HG02678 (cell line): ENCODE data around the gene CACNA1I.

Experiments used
- ATAC-seq: cut with Tn5 transposase; IDR thresholded peaks from one replicate; pipeline ENCODE4 v1.9.1; 2021; ENCODE audit warnings: mild to moderate bottlenecking, moderate library complexity; ENCODE audit not compliant: unreplicated experiment

CACNA1I gene

DNA sequence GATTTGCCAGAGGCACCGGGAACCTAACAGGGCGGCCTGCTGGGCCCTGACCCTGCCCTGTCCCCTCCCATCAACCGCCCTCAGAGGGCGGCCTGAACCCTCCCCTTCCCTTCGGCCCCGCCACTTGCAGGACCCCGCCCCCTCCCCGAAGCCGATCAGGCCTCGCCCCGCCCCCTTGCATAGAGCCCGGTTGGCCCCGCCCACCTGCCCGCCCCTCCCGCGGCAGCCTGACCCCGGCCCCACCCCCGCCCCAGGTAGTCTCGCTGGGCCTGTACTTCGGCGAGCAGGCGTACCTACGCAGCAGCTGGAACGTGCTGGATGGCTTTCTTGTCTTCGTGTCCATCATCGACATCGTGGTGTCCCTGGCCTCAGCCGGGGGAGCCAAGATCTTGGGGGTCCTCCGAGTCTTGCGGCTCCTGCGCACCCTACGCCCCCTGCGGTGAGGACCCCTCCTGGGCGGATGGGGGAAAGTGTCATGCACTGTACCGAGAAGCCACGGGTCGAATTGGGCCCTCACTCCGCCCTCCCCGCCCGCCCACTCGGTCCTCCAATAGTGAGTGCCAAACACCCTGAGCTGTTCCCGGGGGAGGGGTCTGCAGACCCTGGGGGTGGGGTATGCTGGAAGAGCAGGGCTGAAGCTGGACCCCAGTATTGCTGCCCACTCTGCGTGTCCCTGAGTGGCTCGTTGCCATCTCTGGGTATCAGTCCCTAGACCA lies 94.1 kb downstream of the CACNA1I start:
- no peak for ATAC-seq

DNA sequence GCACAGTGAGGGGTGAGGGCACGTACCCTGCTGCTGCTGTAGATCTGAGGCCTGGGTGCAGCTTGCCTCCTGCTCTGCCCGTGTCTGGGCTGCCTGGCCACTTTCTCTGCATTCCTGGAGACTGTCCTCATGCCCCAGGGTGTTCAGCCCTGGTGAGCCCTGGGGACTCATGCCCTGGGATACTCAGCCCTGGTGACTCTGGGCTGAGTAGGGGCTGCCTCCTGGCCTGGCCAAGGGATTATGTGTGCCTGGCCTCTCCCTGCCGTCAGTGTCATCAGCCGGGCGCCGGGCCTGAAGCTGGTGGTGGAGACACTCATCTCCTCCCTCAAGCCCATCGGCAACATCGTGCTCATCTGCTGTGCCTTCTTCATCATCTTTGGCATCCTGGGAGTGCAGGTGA lies 94.7 kb downstream of the CACNA1I start:
- no peak for ATAC-seq

DNA sequence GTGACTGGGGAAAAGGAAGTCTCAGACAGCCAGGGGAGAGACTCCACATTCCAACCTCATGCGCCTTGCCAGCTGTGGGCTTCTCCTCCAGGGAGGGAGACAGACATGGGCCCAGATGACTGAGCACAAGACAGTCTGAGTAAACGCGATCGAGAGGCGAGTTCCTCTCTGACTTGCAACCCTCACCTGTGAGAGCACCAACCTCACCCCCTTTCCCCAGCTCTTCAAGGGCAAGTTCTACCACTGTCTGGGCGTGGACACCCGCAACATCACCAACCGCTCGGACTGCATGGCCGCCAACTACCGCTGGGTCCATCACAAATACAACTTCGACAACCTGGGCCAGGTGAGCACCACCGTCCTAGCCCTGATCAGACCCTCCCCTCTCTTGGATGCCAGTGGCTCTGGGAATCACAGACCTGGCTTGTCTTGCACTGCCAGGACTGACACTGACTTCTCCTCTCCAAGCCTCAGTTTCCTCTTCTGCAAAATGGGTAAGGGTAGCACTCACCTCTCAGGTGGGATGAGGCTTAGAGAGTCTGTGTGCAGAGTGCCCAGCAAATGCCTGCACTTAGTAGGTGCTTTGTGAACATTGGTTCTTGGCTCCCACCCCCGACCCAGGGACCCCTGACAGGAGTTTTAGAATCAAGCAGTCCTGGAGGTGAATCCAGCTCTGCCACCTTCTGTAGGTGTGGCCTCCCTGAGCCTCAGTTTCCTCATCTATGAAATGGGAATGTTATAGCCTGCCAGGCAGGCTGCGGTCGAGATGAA lies 95.3 kb downstream of the CACNA1I start:
- ATAC-seq, result no peak

DNA sequence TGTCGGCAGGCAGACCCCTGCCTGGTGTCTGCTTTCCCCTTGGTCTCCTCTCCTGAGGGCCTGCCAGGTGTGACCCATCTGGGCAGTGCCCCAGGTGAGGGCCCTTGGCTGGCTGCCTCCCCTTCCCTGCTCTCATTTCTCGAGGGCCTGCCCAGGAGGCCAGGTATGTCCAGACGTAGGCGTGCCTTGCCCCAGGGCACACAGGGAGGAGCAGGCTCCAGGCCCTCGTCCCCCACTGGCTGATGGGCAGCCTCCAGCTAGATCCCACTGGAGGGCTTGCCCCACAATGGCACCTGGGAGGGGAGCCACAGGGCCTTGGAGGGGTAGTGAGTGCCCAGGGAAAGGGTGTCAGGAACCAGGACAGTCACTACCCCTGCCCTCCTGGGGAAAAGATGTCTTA lies 95.9 kb downstream of the CACNA1I start:
- no peak for ATAC-seq

DNA sequence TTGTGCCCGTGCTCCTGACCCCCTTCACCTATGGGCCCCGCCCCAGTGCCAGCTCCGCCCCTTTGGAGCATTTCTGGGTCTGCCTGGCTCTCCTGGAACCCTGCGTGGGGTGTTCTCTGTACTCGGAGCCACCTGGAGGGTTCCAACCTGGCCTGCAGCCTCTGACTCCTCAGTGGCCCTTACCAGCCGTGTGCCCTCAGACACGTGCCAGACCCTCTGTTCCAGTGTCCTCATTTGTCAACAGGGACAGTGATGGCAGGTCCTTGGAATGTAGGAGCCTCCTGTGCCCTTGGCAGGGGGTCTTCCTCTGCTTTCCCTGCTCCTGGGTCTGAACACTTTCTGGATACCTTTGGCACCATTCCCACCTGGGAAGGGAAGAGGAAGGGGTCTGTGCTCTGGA lies 96.4 kb downstream of the CACNA1I start:
- ATAC-seq, result no peak

DNA sequence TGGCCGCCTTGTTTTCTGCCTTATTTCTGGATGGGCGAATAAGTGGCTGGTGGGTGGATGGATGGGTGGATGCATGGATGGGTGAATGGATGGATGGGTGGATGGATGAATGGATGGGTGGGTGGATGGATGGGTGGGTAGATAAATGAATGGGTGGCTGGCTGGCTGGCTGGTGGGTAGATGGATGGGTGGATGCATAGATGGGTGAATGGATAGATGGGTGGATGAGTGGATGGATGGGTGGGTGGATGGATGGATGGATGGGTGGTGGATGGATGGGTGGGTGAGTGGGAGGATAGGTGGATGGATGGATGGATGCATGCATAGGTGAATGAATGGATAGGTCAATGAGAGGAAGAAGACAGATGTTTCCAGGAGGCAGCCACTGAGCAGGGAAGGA lies 98.9 kb downstream of the CACNA1I start:
- no peak for ATAC-seq

DNA sequence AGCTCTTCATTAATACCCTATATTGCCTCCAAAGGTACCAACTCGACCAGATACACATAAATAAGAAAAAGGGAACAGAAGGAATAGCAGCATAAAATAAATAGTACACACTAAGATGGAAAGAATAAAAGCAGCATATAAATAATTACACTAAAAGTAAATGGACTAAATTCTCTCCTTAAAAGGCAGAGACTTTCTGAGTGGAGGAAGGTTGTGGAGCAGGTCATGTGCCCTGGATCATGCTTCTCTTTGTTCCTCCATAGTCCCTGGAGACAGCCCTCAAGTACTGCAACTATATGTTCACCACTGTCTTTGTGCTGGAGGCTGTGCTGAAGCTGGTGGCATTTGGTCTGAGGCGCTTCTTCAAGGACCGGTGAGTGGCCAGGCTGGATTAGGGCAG lies 101.4 kb downstream of the CACNA1I start:
- ATAC-seq, result no peak

DNA sequence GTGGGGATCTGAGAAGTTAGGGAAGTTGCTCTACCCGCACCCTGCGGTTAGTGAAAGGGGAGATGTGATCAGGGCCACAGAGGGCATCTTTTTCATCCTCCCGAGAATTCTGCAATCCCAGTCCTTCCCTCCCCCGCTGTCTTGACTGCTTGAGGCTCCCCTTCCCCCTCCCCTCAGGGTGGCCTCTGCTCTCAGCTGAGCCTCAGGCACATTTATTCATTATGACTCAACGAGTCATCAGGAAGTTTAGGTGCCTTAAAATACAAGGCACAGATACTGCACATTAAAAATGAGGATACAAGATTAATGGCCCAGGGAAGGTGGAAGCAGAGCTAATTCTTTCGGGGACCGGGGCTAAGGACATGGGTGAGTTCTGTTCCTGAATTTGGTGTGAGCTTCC lies 104.0 kb downstream of the CACNA1I start:
- no peak for ATAC-seq

DNA sequence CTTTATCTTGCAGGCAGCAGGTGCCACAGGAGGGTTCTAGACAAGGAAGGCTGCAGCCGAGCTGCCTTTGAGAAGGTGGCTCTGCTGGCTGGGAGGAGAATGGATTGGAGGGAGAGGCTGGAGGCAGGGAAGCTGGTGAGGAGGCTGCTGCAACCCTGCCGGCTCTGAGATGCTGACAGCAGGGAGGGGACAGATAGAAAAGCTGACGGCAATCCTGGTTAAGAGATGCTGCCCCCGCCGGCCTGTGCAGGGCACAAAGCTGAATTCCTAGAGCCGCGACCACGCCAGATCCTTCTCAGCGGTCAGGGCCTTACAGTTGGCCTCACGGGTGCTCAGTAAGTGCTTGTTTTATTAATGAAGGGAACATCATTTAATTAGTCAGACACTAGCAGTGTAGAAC lies 105.4 kb downstream of the CACNA1I start:
- ATAC-seq, result no peak

DNA sequence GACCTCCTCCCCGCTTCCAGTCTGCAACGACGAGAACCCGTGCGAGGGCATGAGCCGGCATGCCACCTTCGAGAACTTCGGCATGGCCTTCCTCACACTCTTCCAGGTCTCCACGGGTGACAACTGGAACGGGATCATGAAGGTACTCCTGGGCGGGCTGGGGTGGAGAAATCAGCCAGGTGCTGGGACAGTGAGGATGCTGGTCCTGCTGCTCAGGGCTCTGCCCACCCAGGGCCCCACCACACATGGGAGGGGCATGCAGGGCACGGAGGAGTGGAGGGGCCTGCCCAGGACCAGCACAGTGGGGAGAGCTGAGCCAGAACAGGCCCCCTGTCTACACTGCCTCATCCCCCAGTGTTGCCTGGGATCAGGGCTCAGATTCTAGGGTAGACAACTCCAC lies 107.4 kb downstream of the CACNA1I start:
- ATAC-seq, result no peak

DNA sequence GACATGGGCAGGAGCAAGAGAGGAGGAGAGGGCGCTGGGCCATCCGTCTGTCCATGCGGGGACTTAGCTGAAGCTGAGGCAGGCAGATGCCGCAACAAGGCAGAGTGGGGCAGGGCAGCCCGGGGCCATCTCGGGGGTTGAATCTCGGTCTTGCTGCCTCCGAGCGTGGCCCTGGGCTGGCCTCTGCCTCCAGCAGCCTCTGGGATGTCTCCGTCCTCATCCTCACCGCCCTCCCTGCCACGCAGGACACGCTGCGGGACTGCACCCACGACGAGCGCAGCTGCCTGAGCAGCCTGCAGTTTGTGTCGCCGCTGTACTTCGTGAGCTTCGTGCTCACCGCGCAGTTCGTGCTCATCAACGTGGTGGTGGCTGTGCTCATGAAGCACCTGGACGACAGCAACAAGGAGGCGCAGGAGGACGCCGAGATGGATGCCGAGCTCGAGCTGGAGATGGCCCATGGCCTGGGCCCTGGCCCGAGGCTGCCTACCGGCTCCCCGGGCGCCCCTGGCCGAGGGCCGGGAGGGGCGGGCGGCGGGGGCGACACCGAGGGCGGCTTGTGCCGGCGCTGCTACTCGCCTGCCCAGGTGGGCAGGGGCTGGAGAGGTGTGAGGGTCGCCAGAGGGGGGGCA lies 108.4 kb downstream of the CACNA1I start:
- ATAC-seq, result no peak

DNA sequence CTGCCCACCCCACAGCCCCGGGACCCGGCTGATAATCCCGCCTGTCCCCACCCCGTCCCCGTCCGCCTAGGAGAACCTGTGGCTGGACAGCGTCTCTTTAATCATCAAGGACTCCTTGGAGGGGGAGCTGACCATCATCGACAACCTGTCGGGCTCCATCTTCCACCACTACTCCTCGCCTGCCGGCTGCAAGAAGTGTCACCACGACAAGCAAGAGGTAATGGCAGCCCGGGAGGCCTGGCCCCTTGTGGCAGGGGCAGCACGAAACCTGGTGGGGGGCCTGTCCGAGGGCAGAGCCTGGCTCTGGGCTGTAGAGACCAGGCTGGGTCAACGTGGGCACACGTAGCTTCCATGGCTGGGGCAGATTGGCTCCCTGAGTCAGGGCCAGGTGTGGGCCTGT lies 109.1 kb downstream of the CACNA1I start:
- no peak for ATAC-seq

DNA sequence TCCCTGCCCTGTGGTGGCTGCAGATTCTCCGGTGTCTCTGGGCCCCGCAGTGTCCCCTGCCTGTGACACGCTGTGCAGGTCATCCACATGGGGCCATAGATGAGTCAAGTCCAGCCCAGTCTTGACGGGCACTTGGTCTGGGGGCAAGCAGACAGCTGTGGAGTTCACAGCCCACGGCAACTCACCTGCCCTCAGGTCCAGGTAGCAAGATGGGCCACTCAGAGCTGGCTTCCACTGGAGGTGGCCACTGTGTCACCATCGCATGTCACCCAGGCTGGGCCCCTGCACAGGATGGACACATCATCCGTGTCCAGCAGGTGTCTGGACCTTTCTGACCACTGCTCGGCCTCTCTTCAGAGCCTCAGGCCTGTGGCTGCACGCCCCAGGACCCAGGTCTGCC lies 109.9 kb downstream of the CACNA1I start:
- ATAC-seq, result no peak

DNA sequence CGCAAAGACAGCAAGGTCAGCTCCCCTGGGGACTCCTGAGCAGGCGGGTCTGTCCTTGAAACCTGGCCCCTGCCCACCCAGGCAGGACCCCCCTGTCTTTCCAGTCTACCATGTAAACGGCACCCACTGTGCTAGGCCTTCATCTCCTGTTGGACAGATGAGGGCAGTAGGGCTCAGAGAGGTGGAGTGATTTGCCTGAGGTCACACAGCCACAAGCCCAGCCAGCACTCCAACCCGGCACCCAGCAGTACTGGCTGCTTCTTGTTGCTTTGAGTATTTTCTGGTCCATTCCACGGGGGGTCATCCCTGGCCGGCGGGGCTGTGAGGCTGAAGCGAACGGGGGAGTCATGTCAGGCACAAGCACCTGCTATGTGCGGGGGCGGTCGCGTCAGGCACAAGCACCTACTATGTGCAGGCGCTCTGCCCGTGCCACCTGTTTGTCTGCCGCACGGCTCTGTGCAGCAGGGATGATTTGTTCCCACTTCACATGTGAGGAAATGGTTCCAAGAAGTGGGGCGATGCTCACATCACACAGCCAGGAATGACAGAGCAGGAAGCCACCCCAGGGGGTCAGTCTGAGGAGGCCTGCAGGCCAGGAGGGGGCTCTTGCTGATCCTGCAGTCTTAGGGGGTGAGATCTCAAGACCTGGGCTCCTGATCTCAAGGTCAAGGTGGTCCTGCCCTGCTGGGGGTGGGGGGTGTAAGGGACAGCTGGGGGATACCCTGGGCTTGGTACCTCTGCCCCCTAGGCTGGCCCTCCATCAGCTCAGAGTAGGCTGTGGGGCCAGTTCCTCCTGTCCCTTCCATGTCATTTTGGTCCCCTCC lies 110.7 kb downstream of the CACNA1I start:
- no peak for ATAC-seq

DNA sequence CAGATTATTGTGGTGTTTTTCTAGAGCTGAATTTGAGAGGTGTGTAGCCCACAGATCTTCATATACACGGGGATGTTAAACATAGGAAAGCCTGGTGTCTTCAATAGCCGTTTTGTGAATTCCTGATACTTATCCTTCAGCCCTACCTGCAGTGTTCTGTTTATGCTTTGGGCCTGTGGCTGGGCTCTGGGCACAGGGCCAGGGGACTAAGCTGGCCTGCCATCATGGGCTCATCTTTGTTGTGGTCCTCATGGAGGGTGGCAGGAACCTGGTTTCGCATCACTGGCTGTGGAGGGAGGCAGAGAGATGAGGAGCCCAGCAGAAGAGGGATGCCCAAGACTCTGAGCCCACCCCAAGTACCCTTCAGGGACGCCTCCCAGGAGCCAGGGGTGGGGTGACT lies 112.4 kb downstream of the CACNA1I start:
- ATAC-seq, result no peak

DNA sequence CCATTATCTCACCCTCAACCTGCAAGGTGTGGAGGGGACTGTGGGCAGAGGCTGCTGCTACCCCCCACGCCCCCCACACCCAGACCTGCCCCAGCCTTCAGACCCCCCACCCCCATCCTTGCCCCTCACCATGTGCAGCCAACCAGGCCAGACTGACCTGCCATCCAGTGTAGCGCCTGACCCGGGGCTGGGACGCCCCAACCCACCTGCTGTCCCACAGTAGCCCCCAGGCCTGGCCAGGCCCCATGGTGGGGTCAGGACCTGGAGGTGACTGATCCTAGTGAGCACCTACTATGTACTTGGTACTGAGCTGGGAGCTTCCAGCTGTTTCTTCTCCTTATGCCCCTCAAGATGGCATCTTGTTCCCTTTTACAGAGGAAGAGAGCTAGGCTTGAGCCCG lies 113.1 kb downstream of the CACNA1I start:
- ATAC-seq, result no peak

DNA sequence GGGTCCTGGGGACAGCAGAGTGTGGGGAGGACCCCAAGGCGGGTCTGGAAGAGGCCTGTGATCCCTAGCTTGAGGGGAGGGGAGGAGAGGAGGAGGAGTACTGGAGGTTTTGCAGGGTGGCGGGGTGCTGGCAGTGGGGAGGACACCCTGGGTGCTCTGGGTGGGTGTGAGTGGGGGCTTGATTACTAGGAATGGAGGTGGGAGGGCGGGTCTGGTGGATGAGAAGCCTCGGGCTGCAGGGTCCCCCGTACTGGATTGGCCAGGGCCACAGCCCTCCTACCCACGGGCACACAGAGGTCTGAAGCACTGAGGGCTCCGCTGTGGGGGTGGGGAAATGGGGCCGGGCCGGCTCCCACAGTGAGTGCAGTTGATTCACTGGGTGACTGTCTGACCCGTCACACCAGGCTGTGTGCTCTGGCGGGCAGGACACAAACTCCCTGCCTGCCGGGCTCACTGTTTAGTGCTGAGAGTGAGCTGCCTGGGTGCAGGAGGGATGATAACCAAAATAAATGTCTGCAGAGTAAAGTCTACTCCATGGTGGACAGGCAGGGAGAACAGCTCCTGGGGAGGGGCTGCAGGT lies 114.2 kb downstream of the CACNA1I start:
- no peak for ATAC-seq

DNA sequence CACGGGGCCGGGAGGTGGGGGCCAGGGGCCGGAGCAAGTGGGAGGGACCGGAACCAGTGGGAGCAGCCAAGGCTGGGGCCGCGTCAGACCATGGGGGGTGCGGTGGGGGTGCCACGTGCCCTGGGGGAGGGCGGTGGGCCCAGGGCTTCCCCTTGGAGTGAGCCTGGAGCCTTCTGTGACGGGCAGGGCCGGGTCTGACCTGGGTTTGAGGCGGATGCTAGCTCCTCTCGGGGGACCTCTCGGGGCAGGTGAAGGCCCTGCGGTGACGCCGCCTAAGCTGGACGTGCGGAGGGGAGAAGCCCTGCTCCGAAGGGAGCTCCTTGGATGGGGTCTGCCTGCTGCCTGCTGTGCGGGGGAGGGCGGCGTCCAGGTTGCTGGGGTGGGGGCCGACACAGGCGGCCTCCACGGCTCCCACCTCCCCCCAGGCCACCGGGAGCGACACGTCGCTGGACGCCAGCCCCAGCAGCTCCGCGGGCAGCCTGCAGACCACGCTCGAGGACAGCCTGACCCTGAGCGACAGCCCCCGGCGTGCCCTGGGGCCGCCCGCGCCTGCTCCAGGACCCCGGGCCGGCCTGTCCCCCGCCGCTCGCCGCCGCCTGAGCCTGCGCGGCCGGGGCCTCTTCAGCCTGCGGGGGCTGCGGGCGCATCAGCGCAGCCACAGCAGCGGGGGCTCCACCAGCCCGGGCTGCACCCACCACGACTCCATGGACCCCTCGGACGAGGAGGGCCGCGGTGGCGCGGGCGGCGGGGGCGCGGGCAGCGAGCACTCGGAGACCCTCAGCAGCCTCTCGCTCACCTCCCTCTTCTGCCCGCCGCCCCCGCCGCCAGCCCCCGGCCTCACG lies 115.0 kb downstream of the CACNA1I start:
- ATAC-seq, result no peak

DNA sequence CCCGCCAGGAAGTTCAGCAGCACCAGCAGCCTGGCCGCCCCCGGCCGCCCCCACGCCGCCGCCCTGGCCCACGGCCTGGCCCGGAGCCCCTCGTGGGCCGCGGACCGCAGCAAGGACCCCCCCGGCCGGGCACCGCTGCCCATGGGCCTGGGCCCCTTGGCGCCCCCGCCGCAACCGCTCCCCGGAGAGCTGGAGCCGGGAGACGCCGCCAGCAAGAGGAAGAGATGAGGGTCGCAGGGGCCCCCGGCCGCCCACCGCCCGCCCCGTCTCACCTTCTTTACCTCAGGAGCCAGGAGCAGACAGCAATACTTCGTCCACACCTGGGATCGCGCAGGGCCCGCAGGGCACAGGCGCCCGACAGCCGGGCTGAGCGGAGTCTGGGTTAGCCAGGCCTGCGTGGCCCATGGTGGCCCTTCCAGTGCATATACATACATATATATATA lies 115.6 kb downstream of the CACNA1I start:
- no peak for ATAC-seq
